Measurements from ENCODE around the gene GNG8. TPM values are rescaled to one million over a fixed set of nuclear protein-coding genes. Genes with fewer than 3 reads are reported as not detected.

Gene GNG8
- total RNA-seq, 1 donor from 2014 or later: not detected

GRCh38 chr19:46648961-46649960, 13.3 kb upstream of the GNG8 start:
- Histone ChIP-seq H3K79me2 (ENCODE audit: insufficient read depth, low read length) (no peaks in the 10 kb centered on the region), H3K4me3 (ENCODE audit: insufficient read depth, low read depth, low read length) (no peak overlapping the region), H4K20me1 (ENCODE audit: insufficient read depth, low read length) (no peaks in the 10 kb centered on the region), H3K9me3 (ENCODE audit: insufficient read depth, low read depth, low read length) (peaks cover 22% of the 10 kb centered on the region), H3K4me1 (ENCODE audit: insufficient read depth, low read length) (no peaks in the 10 kb centered on the region), H3K9ac (ENCODE audit: low read length) (no peak overlapping the region), H2AFZ (ENCODE audit: low read depth, low read length) (no peak overlapping the region), H3K27me3 (ENCODE audit: insufficient read depth, low read length) (peaks cover 11% of the 10 kb centered on the region), H3K27ac (ENCODE audit: low read depth, low read length) (no peak overlapping the region), H3K36me3 (ENCODE audit: insufficient read depth, low read length) (no peaks in the 10 kb centered on the region), H3K4me2 (ENCODE audit: low read length) (no peak overlapping the region)
- Mint-ChIP-seq H3K4me1 (ENCODE audit: low read depth, unreplicated experiment) (peaks cover 8% of the 10 kb centered on the region), H3K4me3 (ENCODE audit: unreplicated experiment) (no peak overlapping the region), H3K27me3 (ENCODE audit: low read depth, unreplicated experiment) (peaks cover 24% of the 10 kb centered on the region), H3K27ac (ENCODE audit: unreplicated experiment) (no peak overlapping the region), H3K9me3 (ENCODE audit: unreplicated experiment) (peaks cover 22% of the 10 kb centered on the region), H3K36me3 (ENCODE audit: low read depth, unreplicated experiment) (peaks cover 38% of the 10 kb centered on the region)
- no peak for DNase-seq (ENCODE audit: low read depth)
- no peak for FAIRE-seq
- TF ChIP-seq CTCF (IDR thresholded peaks at IDR 0.05; ENCODE audit: insufficient read depth, low read depth, low read length) (no peak), EZH2 (IDR thresholded peaks at IDR 0.05; ENCODE audit: insufficient read depth, low read length) (no peak)

- H3K4me2 ChIP-seq (ENCODE audit: low read length): no peak overlapping the region
- FAIRE-seq (no peak), DNase-seq (ENCODE audit: low read depth) (no peak)
- Mint-ChIP-seq H3K4me1 (ENCODE audit: low read depth, unreplicated experiment) (no peaks in the 10 kb centered on the region), H3K4me3 (ENCODE audit: unreplicated experiment) (no peak overlapping the region), H3K27ac (ENCODE audit: unreplicated experiment) (no peak overlapping the region), H3K27me3 (ENCODE audit: low read depth, unreplicated experiment) (peaks cover 24% of the 10 kb centered on the region), H3K36me3 (ENCODE audit: low read depth, unreplicated experiment) (peaks cover 35% of the 10 kb centered on the region), H3K9me3 (ENCODE audit: unreplicated experiment) (peaks cover 22% of the 10 kb centered on the region)
- H2AFZ ChIP-seq (ENCODE audit: low read depth, low read length): no peak overlapping the region
- H3K9me3 ChIP-seq (ENCODE audit: insufficient read depth, low read depth, low read length): peaks cover 22% of the 10 kb centered on the region
- no peaks in the 10 kb centered on the region for H3K4me1 ChIP-seq (ENCODE audit: insufficient read depth, low read length)
- H3K9ac ChIP-seq (ENCODE audit: low read length): no peak overlapping the region
- H3K79me2 ChIP-seq (ENCODE audit: insufficient read depth, low read length): no peaks in the 10 kb centered on the region
- TF ChIP-seq EZH2 (IDR thresholded peaks at IDR 0.05; ENCODE audit: insufficient read depth, low read length) (peak; percentile 36), CTCF (IDR thresholded peaks at IDR 0.05; ENCODE audit: insufficient read depth, low read depth, low read length) (no peak)
- peaks cover 11% of the 10 kb centered on the region for H3K27me3 ChIP-seq (ENCODE audit: insufficient read depth, low read length)
- no peaks in the 10 kb centered on the region for H4K20me1 ChIP-seq (ENCODE audit: insufficient read depth, low read length)
- H3K36me3 ChIP-seq (ENCODE audit: insufficient read depth, low read length): no peaks in the 10 kb centered on the region
- H3K4me3 ChIP-seq (ENCODE audit: insufficient read depth, low read depth, low read length): no peak overlapping the region
- H3K27ac ChIP-seq (ENCODE audit: low read depth, low read length): no peak overlapping the region
These were observed 12.3 kb upstream of the GNG8 start for GRCh38 chr19:46648060-46648960.
